Measurements from ENCODE around the gene NHS.
"Not testable (repeated sequence)": the region's sequence is repeated elsewhere in the genome, so short reads cannot be mapped to it uniquely, and the experiment has no call there.

Gene NHS

DNA sequence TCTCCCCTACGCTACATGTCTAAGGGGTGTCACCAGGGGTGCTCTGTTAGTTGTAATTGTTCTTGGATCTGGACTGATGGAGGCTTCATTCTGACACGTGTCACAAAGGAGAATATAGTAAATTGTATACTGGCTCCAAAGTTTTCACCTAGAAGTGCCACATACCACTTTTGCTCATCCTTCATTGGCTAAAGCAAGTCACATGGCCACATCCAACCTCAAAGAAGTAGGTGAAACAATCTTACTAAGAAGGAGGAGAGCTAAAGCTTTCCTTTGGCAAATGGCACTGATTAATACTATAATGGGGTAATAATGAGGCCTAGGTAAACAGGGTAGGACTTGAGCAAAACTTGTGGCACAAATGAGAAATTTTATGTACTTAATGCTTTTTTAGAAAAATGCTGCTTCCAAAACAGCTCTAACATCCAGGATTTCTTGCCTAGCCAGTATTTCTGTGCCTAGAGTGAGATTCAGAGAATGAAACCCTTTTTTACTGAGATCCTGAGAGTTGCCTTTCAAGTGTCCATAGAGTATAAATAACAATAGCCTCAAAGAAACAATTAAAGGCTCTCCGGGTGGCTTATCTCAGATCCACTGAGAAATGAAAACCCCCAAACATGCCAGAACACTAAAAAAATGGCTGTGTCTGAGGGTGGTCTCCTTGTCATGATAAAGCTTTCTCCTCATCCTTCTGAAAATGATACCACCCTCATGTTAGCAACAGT, 34.7 kb downstream of the NHS start:
- DNase-seq = no peak

DNA sequence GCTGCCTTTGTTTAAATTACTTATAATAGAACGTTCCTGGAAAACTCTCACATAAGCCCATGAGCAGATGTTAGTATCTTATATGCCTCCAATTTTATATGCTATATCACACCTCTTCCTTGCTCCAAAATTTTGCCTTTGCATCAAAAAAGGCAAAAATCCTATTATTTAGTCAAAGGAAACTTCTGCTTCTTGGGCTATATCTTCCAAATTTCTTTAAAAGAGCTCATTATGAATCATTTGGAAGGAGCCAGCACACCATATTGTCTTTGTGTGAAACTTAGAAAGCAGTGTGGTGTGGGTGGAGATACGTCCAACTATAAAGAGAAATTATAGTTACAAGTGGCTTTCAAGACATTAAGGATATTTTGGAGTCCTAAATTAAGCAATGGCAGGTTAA, 35.7 kb downstream of the NHS start:
- DNase-seq = no peak

DNA sequence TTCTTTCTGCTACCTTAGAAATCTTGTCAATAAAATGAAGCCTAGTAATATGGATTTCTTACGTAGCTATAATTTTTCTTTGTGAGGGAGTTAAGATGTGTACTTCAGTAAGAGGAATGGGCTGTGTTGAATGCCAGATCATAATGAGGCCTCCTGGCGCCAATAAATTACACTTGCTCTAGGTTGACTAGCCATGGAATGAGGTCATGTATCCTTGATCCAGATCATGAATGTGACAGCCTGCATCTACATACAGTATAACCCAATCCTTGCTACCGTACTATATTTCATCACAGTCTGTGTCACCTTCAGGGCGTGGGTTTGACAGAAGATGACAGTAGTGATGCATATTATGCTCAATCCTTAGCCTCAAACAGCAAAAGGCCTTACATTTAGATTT, 36.2 kb downstream of the NHS start:
- no peak for DNase-seq

DNA sequence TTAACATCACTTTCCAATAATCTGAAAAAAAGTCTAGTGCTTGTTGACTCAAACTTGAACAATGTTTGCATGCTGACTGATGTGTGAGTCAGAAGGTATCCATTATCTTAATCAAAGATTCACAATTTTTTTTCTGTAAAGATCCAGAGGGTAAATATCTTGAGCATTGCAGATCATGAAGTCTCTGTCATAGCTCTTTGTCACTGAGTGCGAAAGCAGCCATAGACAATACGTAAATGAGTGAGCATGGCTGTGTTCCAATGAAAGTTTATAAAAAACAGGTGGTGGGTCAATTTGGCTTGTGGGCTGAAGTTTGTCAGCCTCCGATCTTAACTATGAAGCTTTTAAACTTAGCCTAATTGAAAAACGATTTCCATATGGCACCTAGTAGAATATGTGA, 37.7 kb downstream of the NHS start:
- DNase-seq = no peak

DNA sequence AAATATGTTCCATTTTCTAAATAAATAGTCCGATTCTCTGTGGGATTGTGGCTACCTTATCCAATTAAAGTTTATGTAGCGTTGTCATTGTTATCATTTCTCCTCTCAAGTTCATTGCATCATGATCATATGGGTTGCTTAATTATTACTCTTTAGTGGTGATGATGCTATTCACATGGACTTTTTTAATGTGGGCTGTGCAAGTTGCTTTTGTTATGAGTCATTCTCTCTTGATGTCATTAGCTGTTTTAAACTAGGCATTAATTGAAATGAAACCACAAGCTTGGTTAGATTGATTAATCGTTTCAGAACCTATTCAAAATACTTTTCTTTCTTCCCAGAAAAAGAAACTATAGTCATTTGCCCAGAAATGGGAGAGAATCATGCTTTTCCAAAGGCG, 38.2 kb downstream of the NHS start:
- peak; percentile 64 for DNase-seq

DNA sequence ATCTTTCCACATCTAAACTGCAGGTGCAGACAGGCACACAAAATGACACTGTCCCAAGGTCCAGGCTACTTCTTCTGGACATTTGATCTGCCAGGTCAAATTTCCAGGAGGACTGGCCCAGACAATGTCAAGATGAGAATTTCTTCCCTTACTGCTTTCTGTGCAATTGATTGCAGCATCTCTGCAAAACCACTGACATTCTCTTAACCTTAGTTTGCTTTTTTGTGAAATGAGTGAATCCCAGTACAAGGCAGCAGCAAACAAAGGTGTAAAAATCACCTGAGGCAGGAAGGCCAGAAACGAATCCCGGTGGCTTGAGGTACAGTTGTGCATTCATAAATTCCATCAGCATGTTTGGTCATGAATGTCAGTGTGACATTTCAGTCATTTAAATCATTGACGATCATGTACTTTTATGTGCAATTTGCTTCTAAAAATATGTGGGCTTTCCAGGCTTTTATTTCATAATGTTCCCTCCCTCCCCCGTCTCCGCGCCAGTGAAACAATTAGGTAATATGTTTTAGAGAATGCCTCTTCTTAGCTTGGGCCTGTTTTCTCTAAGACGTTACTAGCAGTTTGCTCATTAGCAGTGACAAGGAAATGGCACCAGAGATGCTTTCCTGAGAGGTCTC, 39.1 kb downstream of the NHS start:
- DNase-seq = no peak

DNA sequence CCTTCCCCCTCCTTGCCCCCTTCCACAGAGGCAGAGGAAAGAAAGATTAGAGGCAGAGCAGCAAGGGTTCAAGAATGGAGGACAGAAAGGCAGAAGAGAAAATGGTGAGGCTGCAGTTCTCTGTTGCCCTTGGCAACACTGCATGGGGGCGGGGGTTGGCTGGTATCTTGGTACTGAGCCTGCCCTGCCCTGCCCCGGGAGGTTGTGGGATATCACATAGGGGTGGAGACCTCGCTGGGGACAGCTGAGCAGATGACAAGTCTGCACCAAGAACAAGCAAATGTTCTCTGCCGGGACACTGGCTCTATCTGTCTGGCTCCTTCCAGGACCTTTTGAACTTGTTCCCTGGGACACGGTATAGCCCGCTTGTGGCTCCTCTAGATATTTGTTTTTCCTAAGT, 39.8 kb downstream of the NHS start:
- no peak for DNase-seq

DNA sequence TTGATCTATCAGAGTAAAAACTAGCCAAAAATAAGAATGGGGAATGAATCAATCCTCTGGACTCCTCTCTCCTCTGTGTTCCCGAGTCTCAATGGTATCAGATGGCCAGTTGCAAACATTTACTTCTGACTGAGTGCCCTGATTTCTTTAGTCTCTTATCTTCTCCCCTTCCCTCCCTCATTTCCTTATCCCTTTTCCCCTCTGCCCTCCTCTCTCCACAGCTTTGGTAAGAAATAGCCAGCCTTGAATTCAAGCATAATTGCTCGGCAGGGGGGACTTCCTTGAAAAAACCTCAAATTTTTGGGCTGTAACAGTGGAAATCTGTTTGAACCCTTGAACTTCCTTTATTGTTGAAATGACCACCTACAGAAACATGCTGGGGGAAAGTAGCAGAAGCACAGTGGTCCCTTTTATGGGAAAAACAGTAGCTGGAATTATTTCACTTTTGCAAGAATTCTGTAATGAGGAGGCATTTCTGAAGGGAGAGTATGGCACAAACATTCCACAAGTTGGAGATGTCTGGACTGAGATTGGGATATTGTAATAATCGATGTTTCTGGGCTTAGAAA, 40.3 kb downstream of the NHS start:
- DNase-seq = no peak

DNA sequence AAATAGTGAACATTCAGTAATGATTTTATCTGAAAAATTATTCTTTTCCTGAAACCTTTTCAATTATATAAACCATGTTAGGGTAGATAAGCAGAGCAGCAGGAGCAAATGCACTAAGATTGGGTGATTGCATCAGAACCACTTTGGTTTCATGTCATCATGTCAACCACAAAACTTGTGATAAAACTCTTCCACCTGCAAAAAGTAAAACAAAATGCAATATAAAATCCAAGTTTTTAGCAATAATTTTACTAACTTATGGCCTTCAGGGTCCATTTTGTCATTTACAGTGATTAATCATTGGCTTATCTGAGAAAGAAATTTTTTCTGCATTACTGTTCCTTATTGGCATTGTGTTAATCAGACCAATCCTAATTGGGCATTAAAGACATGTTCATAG, 42.4 kb downstream of the NHS start:
- no peak for DNase-seq

DNA sequence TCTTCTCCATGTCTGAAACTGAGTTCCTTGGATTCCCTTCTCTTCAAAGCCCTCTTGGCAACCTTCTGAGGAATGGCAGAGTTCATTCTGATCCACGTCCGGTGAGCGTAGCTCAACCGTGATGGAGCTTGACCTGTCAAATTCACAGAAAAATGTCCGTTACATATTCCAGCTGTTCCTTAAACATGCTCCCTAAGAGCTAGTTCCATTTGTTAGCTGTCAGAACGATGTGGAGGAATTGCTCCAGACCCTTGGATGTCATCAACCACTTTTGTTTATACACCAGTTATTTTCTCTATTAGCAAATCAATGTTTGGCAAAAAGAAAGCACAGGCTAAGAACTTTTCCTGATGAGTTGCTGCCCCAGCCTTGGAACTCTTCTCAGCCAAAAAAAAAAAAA, 50.1 kb downstream of the NHS start:
- DNase-seq = no peak

DNA sequence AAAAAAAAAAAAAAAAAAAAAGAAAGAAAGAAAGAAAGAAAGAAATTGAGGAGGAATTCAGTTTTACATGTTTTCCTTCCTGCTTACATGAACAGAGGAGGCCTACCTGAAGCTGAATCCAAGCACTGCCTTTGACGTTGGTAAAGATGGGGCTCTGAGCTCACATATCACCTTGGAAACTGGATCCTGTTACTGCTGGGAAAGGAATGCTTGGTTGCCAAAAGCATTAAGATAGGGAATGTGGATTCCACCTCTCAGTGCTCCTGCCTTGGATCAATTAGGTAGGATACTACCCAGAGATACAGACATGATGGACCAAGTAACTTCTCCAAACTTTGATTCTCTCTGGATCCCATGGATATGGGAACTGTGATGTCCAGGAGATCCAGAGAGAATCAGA, 50.6 kb downstream of the NHS start:
- DNase-seq = no peak

DNA sequence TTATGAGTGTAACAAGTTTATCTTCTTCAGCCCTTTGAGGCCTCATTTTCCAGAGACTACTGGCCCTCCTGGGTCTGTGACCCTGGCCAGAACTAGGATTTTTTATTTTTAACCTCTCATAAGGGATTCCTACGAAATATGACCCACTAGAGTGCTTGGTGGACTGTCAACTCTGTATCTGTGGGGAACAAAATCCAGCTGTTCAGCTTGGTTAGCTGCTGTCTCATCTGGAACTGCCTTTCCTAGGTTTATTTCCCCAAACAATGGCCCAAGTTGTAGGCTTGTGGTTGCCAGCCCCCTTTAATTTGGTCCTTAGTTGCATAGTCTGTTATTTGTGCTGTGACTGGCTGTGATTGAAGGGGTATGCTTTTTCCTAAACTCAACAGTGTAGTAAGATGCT, 56.2 kb downstream of the NHS start:
- no peak for DNase-seq

DNA sequence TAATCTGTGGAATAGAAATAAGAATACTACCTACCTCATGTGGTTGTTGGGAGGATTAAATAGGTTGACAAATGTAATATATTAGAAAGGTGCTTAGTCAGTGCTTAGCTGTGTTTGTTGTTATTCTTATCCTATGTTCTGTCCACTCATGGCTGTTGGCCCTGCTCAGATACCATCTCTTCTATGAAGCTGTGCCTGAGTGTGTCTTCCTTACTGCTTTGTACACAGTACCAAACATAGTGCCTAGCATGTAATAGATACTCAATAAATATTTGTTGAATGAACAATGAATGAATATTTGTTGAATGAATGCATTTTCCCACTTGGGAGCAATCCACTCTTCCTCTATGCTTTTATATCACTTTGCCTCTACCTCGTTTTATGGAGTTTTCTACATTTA, 57.2 kb downstream of the NHS start:
- no peak for DNase-seq

DNA sequence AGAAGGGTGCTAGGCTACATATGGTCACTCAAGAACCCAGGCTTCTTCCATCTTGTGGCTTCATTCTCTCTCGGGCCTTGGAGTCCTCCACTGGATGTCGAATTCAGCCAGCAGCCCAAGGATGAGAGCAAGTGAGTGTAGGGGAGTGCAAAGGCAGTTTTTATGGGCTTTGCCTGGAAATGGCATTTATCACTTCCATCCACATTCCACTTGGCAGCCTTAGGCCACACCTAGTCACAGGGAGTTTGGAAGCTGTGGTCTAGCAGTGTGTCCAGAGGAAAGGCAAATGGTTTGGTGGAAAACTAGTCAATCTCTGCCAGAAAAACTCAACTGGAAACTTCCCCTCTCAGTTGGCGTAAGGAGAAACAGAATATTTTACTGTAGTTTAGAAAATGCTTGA, 59.0 kb downstream of the NHS start:
- no peak for DNase-seq

DNA sequence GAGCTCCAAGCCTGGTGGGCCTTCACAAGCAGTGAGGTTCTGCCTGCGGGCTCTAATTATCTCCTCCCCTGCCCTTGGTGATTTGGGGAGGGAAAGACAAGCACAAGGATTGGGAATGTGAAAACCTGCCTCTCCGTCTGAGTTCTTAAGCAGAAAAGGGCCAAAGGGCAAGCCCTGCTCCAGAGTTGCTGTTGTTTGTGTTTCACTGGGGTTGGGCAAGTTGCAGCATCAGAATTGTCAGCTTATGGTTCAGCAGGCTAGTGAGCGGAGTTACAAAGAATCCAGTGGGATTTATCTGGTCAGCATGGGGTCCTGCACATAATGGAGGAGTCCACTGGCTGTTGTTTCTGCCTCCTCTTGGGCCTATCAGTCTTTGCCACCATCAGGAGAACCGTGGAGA, 60.5 kb downstream of the NHS start:
- DNase-seq = no peak

DNA sequence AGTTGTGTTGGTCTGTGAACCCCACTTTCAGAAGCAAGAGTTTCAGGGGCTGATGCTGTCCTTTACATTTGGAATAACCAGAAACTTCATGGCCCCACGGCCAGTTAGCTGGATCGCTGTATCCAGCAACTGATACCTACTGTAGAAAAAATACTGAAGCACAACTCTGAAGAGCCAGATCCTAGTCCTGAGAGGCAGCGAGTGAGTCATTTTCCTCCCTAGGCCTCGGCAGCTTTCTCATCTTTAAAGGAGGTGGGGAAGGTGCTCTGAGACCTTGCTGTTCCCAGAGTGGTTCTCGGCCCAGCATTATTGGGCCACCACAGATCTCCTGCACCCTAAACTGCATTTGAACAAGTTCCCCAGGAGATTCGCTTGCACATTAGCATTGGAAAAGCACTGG, 63.2 kb downstream of the NHS start:
- no peak for DNase-seq

DNA sequence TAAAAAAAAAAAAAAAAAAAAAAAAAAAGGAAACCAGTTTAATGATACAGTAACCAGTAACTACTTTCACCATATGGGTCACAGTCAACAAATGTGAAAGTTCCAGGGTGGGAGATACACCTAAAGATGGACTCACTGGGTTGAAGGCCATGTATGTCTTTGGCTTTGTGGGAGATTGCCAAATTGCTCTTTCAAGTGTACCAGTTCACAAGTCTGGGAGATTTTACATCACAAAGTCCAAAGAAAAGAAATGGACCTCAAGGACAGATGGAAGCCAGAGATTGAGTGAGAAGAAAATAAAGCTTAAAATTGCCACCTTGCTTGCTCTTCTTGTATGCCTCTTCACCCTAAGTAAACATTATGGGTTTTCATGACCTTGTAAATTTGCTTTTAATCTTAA, 65.3 kb downstream of the NHS start:
- DNase-seq = no peak

DNA sequence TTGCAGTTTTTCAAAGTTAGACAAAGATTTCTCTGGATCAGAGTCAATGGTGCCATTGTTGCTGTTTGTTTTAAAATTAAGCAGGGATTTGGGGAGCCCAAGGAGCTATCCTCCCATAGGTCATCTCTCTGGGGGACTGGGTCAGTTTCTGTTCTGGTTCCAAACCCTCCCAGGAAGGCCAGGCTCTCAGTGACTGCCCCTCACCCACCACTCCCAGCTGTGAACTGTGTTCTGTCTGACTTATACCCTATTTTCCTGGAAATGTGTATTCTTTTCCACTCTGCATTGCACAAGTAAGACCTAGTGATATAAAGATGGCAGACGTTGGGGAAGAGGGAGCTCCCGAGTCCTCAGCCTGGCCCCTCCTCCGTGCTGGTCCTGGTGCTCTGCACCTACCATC, 65.8 kb downstream of the NHS start:
- DNase-seq = no peak

DNA sequence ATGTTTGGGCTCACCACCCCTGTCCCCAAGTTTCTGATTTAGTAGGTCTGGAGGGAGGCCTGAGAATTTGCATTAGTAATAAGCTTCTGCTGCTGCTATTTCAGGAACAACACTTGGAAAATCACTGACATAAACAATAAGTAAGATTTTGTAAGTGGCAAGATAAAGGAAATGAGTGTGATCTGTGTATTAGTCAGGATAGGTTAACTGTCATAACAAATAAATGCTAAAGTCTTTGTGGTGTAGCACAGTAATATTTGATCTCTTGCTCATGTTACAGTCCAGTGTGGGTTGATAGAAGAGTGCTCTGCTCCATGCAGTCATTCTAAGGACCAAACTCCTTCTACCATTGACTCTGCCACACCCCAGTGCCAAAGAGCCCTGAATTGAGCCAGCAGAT, 67.0 kb downstream of the NHS start:
- DNase-seq = peak; percentile 3

DNA sequence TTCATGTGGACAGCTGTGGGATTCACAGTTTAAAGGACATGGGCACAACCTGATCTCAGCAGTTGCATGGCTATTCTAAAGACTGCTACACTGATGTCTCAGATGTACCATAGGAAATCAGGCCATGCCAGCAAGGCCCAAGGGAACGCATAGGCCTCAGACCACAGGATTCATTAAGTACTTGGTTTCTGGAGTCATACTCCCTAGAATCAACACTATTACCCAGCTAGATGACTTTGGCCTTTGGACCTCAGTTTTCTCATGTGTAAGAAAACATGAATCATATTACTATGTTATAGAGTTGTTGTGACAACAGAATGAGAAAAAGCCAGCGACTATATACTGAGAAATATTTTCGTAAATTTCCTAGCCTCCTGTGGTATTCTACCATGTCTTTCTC, 67.9 kb downstream of the NHS start:
- DNase-seq = no peak

DNA sequence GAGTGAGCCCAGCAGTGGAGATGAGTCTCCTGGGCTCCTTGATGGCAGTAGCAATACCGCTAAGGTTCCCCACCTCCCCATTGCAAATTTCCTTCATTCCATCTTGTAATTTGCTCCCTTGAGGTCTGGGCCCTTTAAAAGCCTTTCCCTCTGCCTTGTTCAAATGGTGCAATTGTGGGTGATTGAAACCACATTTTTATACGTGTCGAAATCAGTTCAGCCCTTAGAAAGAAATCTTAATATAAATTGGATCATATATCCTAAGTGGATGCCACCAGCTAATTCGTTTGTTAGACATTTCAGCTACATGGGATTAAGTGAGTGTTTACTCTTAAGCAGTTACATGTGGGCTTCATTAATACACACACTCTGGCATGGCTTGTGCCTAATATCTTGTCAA, 68.6 kb downstream of the NHS start:
- no peak for DNase-seq

DNA sequence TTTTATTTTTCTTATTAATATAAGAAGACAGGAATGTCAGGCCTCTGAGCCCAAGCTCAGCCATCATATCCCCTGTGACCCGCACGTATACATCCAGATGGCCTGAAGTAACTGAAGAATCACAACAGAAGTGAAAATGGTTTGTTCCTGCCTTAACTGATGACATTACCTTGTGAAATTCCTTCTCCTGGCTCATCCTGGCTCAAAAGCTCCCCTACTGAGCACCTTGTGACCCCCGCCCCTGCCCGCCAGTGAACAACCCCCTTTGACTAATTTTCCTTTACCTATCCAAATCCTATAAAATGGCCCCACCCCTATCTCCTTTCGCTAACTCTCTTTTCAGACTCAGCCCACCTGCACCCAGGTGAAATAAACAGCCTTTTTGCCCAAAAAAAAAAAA, 71.3 kb downstream of the NHS start:
- DNase-seq = not testable (repeated sequence)

DNA sequence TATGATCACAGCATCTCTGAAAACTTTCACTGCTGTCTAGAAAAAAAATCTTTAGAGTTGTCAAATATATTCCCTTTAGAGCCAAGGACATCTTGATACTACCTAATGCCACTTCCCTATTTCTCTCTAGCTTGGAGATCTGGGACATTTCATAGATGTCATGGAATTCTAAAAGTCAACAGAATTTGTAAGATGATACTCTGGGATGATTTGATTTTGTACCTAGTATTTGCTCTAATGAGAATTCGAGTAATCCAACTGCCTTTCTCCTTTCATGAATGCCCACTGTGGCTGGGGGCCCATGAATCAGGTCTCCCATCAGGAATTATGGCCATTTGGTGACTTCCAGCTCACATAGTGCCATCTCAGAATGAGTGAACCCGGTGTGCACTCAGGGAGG, 73.2 kb downstream of the NHS start:
- DNase-seq = no peak

DNA sequence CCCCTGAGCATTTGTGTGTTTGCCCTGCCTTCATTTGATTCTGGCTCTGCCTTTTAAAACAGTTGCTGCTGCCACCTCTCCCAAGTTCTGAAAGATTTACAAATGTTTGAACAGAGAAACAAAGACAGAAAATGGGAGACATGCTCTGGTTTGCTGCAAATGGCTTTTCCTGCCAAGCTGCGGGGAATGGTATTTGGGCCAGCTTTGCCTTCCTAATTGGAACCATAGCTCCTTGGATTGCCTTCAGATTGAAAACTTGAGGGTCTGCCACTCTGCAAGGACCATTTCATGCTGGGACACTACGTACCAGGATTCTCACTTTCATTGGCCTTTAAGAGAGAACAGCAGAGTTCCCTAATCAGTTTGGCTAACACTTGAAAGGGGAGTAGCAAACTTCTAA, 74.9 kb downstream of the NHS start:
- no peak for DNase-seq

DNA sequence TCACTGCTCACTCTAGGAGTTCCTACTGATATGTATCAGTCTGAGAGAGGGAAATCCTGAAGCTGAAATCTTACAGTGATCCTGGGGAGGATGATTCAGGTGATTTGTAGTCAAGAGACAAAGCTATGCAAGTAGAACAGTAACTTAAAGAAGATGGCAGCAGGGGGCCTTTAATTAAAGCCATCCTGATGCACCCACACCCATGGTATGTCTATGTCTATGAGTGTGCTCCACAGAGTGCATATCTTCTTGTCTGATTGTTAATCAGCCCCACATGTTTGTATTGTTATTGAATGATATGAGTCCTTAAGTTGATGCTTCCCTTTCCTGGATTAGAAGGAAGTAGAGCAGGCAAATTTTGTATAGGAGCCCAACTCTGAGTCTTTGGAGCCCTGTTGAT, 78.8 kb downstream of the NHS start:
- no peak for DNase-seq
